T-helper 1 cell treated with Interleukin-12 subunit alpha and Interleukin-12 subunit beta and Interleukin-4 antibody, amounts not matched to agents 30 μg/mL and 1 μg/mL, for 36 hours (primary cell): ENCODE data around the gene HPCA.

Source experiments
- H3K27ac Mint-ChIP-seq: one replicate; pipeline ENCODE4 v1.8.0; 2021; ENCODE audit warnings: mild to moderate bottlenecking, mixed read lengths
- H3K27me3 Mint-ChIP-seq: one replicate; pipeline ENCODE4 v1.8.0; 2021; ENCODE audit warnings: low read depth, mixed read lengths
- H3K36me3 Mint-ChIP-seq: one replicate; pipeline ENCODE4 v1.8.0; 2021; ENCODE audit warnings: low read depth, mixed read lengths
- H3K4me1 Mint-ChIP-seq: one replicate; pipeline ENCODE4 v1.8.0; 2021; ENCODE audit warnings: low read depth, mixed read lengths
- H3K4me3 Mint-ChIP-seq: one replicate; pipeline ENCODE4 v1.8.0; 2021; ENCODE audit warnings: mild to moderate bottlenecking, moderate library complexity, mixed read lengths
- H3K9me3 Mint-ChIP-seq: one replicate; pipeline ENCODE4 v1.8.0; 2021; ENCODE audit warnings: mixed read lengths

Gene HPCA

GRCh38 chr1:32891630-32892029 lies 5.3 kb downstream of the HPCA start:
- Mint-ChIP-seq H3K4me3 (no peak overlapping the region), H3K27ac (no peak overlapping the region), H3K9me3 (no peaks in the 10 kb centered on the region), H3K27me3 (peaks cover 77% of the 10 kb centered on the region), H3K4me1 (peaks cover 3% of the 10 kb centered on the region), H3K36me3 (no peaks in the 10 kb centered on the region)

- peak overlapping the region; percentile 57 for H3K4me3 Mint-ChIP-seq
- H3K27ac Mint-ChIP-seq = no peak overlapping the region
- H3K4me1 Mint-ChIP-seq = peaks cover 3% of the 10 kb centered on the region
- H3K9me3 Mint-ChIP-seq = no peaks in the 10 kb centered on the region
- peaks cover 74% of the 10 kb centered on the region for H3K27me3 Mint-ChIP-seq
- no peaks in the 10 kb centered on the region for H3K36me3 Mint-ChIP-seq
These were observed 6.3 kb downstream of the HPCA start for GRCh38 chr1:32892368-32893197.

GRCh38 chr1:32893198-32894018 lies 7.1 kb downstream of the HPCA start:
- H3K4me1 Mint-ChIP-seq = peaks cover 3% of the 10 kb centered on the region
- H3K27me3 Mint-ChIP-seq = peaks cover 69% of the 10 kb centered on the region
- H3K36me3 Mint-ChIP-seq = no peaks in the 10 kb centered on the region
- H3K9me3 Mint-ChIP-seq = no peaks in the 10 kb centered on the region
- H3K4me3 Mint-ChIP-seq = peak overlapping the region; percentile 43
- H3K27ac Mint-ChIP-seq = no peak overlapping the region

- no peak overlapping the region for H3K27ac Mint-ChIP-seq
- H3K27me3 Mint-ChIP-seq = peaks cover 72% of the 10 kb centered on the region
- no peaks in the 10 kb centered on the region for H3K9me3 Mint-ChIP-seq
- H3K36me3 Mint-ChIP-seq = no peaks in the 10 kb centered on the region
- peaks cover 3% of the 10 kb centered on the region for H3K4me1 Mint-ChIP-seq
- H3K4me3 Mint-ChIP-seq = peak overlapping the region; percentile 10
These were observed 7.8 kb downstream of the HPCA start for GRCh38 chr1:32894019-32894600.

GRCh38 chr1:32894681-32895080 lies 8.4 kb downstream of the HPCA start:
- H3K4me1 Mint-ChIP-seq = peaks cover 3% of the 10 kb centered on the region
- H3K4me3 Mint-ChIP-seq = no peak overlapping the region
- no peaks in the 10 kb centered on the region for H3K9me3 Mint-ChIP-seq
- H3K27me3 Mint-ChIP-seq = peaks cover 72% of the 10 kb centered on the region
- no peak overlapping the region for H3K27ac Mint-ChIP-seq
- H3K36me3 Mint-ChIP-seq = no peaks in the 10 kb centered on the region

GRCh38 chr1:32895325-32896215 lies 9.3 kb downstream of the HPCA start:
- peaks cover 72% of the 10 kb centered on the region for H3K27me3 Mint-ChIP-seq
- no peaks in the 10 kb centered on the region for H3K9me3 Mint-ChIP-seq
- no peaks in the 10 kb centered on the region for H3K36me3 Mint-ChIP-seq
- H3K4me3 Mint-ChIP-seq = no peak overlapping the region
- H3K4me1 Mint-ChIP-seq = peaks cover 3% of the 10 kb centered on the region
- no peak overlapping the region for H3K27ac Mint-ChIP-seq

- no peak overlapping the region for H3K4me3 Mint-ChIP-seq
- H3K4me1 Mint-ChIP-seq = peaks cover 3% of the 10 kb centered on the region
- H3K36me3 Mint-ChIP-seq = no peaks in the 10 kb centered on the region
- H3K9me3 Mint-ChIP-seq = no peaks in the 10 kb centered on the region
- no peak overlapping the region for H3K27ac Mint-ChIP-seq
- peaks cover 67% of the 10 kb centered on the region for H3K27me3 Mint-ChIP-seq
These were observed 10.2 kb downstream of the HPCA start for GRCh38 chr1:32896451-32896850.

- no peaks in the 10 kb centered on the region for H3K36me3 Mint-ChIP-seq
- H3K27ac Mint-ChIP-seq = no peak overlapping the region
- no peaks in the 10 kb centered on the region for H3K9me3 Mint-ChIP-seq
- H3K4me1 Mint-ChIP-seq = peaks cover 7% of the 10 kb centered on the region
- H3K4me3 Mint-ChIP-seq = no peak overlapping the region
- peaks cover 67% of the 10 kb centered on the region for H3K27me3 Mint-ChIP-seq
These were observed 11.1 kb downstream of the HPCA start for GRCh38 chr1:32897082-32898049.

GRCh38 chr1:32898056-32898455 lies 11.8 kb downstream of the HPCA start:
- Mint-ChIP-seq H3K9me3 (no peaks in the 10 kb centered on the region), H3K36me3 (no peaks in the 10 kb centered on the region), H3K27ac (no peak overlapping the region)

GRCh38 chr1:32898958-32899357 lies 12.7 kb downstream of the HPCA start:
- Mint-ChIP-seq H3K9me3 (no peaks in the 10 kb centered on the region), H3K4me1 (peaks cover 4% of the 10 kb centered on the region), H3K27me3 (peaks cover 73% of the 10 kb centered on the region), H3K27ac (no peak overlapping the region), H3K36me3 (no peaks in the 10 kb centered on the region), H3K4me3 (no peak overlapping the region)

More at GRCh38 chr1:32898056-32898455, 11.8 kb downstream of the HPCA start:
- no peak overlapping the region for H3K4me3 Mint-ChIP-seq
- peaks cover 71% of the 10 kb centered on the region for H3K27me3 Mint-ChIP-seq
- peaks cover 4% of the 10 kb centered on the region for H3K4me1 Mint-ChIP-seq

GRCh38 chr1:32899586-32900296 lies 13.4 kb downstream of the HPCA start:
- Mint-ChIP-seq H3K27me3 (peaks cover 72% of the 10 kb centered on the region), H3K9me3 (no peaks in the 10 kb centered on the region), H3K4me1 (peaks cover 4% of the 10 kb centered on the region), H3K27ac (no peak overlapping the region), H3K4me3 (no peak overlapping the region), H3K36me3 (no peaks in the 10 kb centered on the region)

- peaks cover 4% of the 10 kb centered on the region for H3K4me1 Mint-ChIP-seq
- H3K27ac Mint-ChIP-seq = no peak overlapping the region
- H3K4me3 Mint-ChIP-seq = peak overlapping the region; percentile 59
- H3K36me3 Mint-ChIP-seq = no peaks in the 10 kb centered on the region
- no peaks in the 10 kb centered on the region for H3K9me3 Mint-ChIP-seq
- peaks cover 73% of the 10 kb centered on the region for H3K27me3 Mint-ChIP-seq
These were observed 14.2 kb downstream of the HPCA start for GRCh38 chr1:32900371-32900955.
